HepG2 (cell line): ENCODE data around the gene RPTOR. TPM values are rescaled to one million over a fixed set of nuclear protein-coding genes. Genes with fewer than 3 reads are reported as not detected.

Experiments used
- ATAC-seq: fragments of 200-7000 bp; cut with Tn5 transposase; 3 replicates; pipeline ENCODE4 v1.9.1; 2020; ENCODE audit warnings: mild to moderate bottlenecking, moderate library complexity
- BruUV-seq: library from RNA; stranded (reverse); fragments of 400-500 nt; replicated peaks from 2 replicates; lab custom pipeline; 2021; lab: Mats Ljungman, UMichigan
- CTCF ChIA-PET: fragments of 300-600 bp; formaldehyde crosslinking; extraction: SDS; loops from one replicate; lab custom pipeline; 2021; ENCODE audit warnings: low total read pairs, inconsistent platforms, low intra/inter-chr PET ratio; lab: Yijun Ruan, JAX
- POLR2A ChIA-PET: fragments of 350-600 bp; sonication (Branson Sonifier 250); formaldehyde crosslinking; loops from one replicate; lab custom pipeline; 2020; ENCODE audit warnings: antibody characterized with exemption, inconsistent platforms; lab: Yijun Ruan, JAX
- DNase-seq: peaks from one replicate; pipeline ENCODE4 v3.0.0-alpha.2; 2015; ENCODE audit warnings: low spot score
- FAIRE-seq: peaks from 3 replicates; lab custom pipeline; 2011; peaks lifted over from hg19 to GRCh38; lab: Jason Lieb, UNC
- H2AFZ ChIP-seq: one replicate; pipeline ENCODE4 v1.6.1; 2011; ENCODE audit warnings: low read length, inconsistent platforms
- H3K27ac ChIP-seq: fragments of 300-600 bp; 3 replicates; pipeline ENCODE4 v1.8.0; 2011; ENCODE audit warnings: mixed run types, mild to moderate bottlenecking, mixed read lengths, low read length, inconsistent platforms; ENCODE audit not compliant: insufficient read depth; ENCODE audit errors: extremely low read length
- H3K27me3 ChIP-seq, 2 experiments: fragments of 200-600 bp in 1 of 2; 2 replicates in 1 of 2; 3 replicates in 1 of 2; pipeline versions ENCODE4 v1.6.0 to v1.8.0; 2011; ENCODE audit warnings: low read length in 2 of 2, mild to moderate bottlenecking in 2 of 2, moderate library complexity in 2 of 2, inconsistent platforms in 1 of 2; ENCODE audit not compliant: insufficient read depth in 2 of 2, control insufficient read depth in 1 of 2
- H3K36me3 ChIP-seq, 2 experiments: fragments of 200-600 bp in 1 of 2; replicated peaks in 1 of 2; 2 replicates in 1 of 2; 3 replicates in 1 of 2; pipeline versions ENCODE4 v1.5.1 to v1.8.0; 2011; ENCODE audit warnings: low read length in 2 of 2, inconsistent platforms in 1 of 2; ENCODE audit not compliant: insufficient read depth in 2 of 2, control insufficient read depth in 1 of 2
- H3K4me1 ChIP-seq: 2 replicates; pipeline ENCODE4 v1.5.1; 2012; ENCODE audit warnings: low read length, inconsistent platforms; ENCODE audit not compliant: insufficient read depth
- H3K4me2 ChIP-seq: 2 replicates; pipeline ENCODE4 v1.6.0; 2011; ENCODE audit warnings: low read depth, low read length, inconsistent platforms
- H3K4me3 ChIP-seq, 3 experiments: fragments of 200-600 bp in 1 of 3; sonication (generic), shearing (Covaris generic) in 1 of 3; replicated peaks in 1 of 3; 2 replicates each; pipeline ENCODE4 v1.5.1; 2011 to 2016; ENCODE audit warnings: low read length in 3 of 3, inconsistent platforms in 2 of 3, low read depth in 2 of 3, mild to moderate bottlenecking in 2 of 3, control low read depth in 1 of 3, mixed read lengths in 1 of 3; ENCODE audit not compliant: insufficient read depth in 1 of 3
- H3K79me2 ChIP-seq: one replicate; pipeline ENCODE4 v1.6.1; 2011; ENCODE audit warnings: low read length, inconsistent platforms; ENCODE audit not compliant: insufficient read depth
- H3K9ac ChIP-seq: 2 replicates; pipeline ENCODE4 v1.6.0; 2011; ENCODE audit warnings: mild to moderate bottlenecking, low read depth, low read length, inconsistent platforms; ENCODE audit not compliant: insufficient read depth
- H3K9me3 ChIP-seq: 2 replicates; pipeline ENCODE4 v1.5.1; 2012; ENCODE audit warnings: mild to moderate bottlenecking, low read length
- H4K20me1 ChIP-seq: 2 replicates; pipeline ENCODE4 v1.6.0; 2011; ENCODE audit warnings: inconsistent platforms, mild to moderate bottlenecking, low read length, moderate library complexity; ENCODE audit not compliant: insufficient read depth
- ATF7 ChIP-seq, 2 experiments: fragments of 450-650 bp in 1 of 2; sonication (generic) in 1 of 2; formaldehyde crosslinking in 1 of 2; IDR thresholded peaks; 2 replicates each; pipeline versions ENCODE4 v1.4.0 to v1.6.1; 2016 to 2020; ENCODE audit warnings: antibody characterized with exemption in 1 of 2, mild to moderate bottlenecking in 1 of 2, missing genetic modification reagents in 1 of 2
- EZH2 ChIP-seq: conservative IDR thresholded peaks from 2 replicates; pipeline ENCODE4 v1.6.1; 2012; ENCODE audit warnings: mild to moderate bottlenecking, low read depth, low read length, moderate library complexity
- HDAC2 ChIP-seq: sonication (generic); formaldehyde crosslinking; IDR thresholded peaks from 2 replicates; pipeline ENCODE4 v1.4.0; 2020; ENCODE audit warnings: missing genetic modification reagents
- KLF11 ChIP-seq: IDR thresholded peaks from 2 replicates; pipeline ENCODE4 v1.6.1; 2016; ENCODE audit warnings: missing compliant biosample characterization
- KLF13 ChIP-seq: sonication (generic); formaldehyde crosslinking; IDR thresholded peaks from 2 replicates; pipeline ENCODE4 v1.4.0; 2020; ENCODE audit warnings: mild to moderate bottlenecking, missing genetic modification reagents
- NR2F2 ChIP-seq: IDR thresholded peaks from 2 replicates; pipeline ENCODE4 v1.6.1; 2012; ENCODE audit warnings: low read depth, inconsistent platforms, borderline replicate concordance
- RFXANK ChIP-seq: IDR thresholded peaks from 2 replicates; pipeline ENCODE4 v1.6.1; 2016
- SALL2 ChIP-seq: sonication (generic); formaldehyde crosslinking; IDR thresholded peaks from 2 replicates; pipeline ENCODE4 v1.8.1; 2023; ENCODE audit warnings: mild to moderate bottlenecking, missing genetic modification reagents, inconsistent platforms
- SCMH1 ChIP-seq: sonication (generic); formaldehyde crosslinking; IDR thresholded peaks from 2 replicates; pipeline ENCODE4 v1.9.0; 2021; ENCODE audit warnings: missing genetic modification reagents, mild to moderate bottlenecking, borderline replicate concordance
- TBX2 ChIP-seq: sonication (generic); formaldehyde crosslinking; IDR thresholded peaks from 2 replicates; pipeline ENCODE4 v1.5.0; 2020; ENCODE audit warnings: missing genetic modification reagents, mild to moderate bottlenecking, borderline replicate concordance
- THYN1 ChIP-seq: sonication (generic); formaldehyde crosslinking; IDR thresholded peaks from 2 replicates; pipeline ENCODE4 v1.8.1; 2023; ENCODE audit warnings: low read depth, mild to moderate bottlenecking, moderate library complexity, missing genetic modification reagents, borderline replicate concordance
- ZNF180 ChIP-seq: sonication (generic); formaldehyde crosslinking; IDR thresholded peaks from 2 replicates; pipeline ENCODE4 v1.4.0; 2020; ENCODE audit warnings: low read depth, missing genetic modification reagents, borderline replicate concordance
- ZNF24 ChIP-seq: fragments of 450-650 bp; IDR thresholded peaks from 2 replicates; pipeline ENCODE4 v1.6.1; 2017; ENCODE audit warnings: antibody characterized with exemption, mild to moderate bottlenecking
- ZNF337 ChIP-seq: sonication (generic); formaldehyde crosslinking; IDR thresholded peaks from 2 replicates; pipeline ENCODE4 v1.5.1; 2020; ENCODE audit warnings: missing genetic modification reagents, low read depth, mild to moderate bottlenecking, borderline replicate concordance
- ZNF354B ChIP-seq: sonication (generic); formaldehyde crosslinking; IDR thresholded peaks from 2 replicates; pipeline ENCODE4 v1.8.0; 2022; ENCODE audit warnings: mild to moderate bottlenecking, missing genetic modification reagents
- ZNF460 ChIP-seq: sonication (generic); formaldehyde crosslinking; IDR thresholded peaks from 2 replicates; pipeline ENCODE4 v1.5.1; 2020; ENCODE audit warnings: missing genetic modification reagents, mild to moderate bottlenecking, borderline replicate concordance
- WGBS: methylation state at CpG from one replicate; pipeline ENCODE4 v1.1.6; 2017; ENCODE audit warnings: low lambda C conversion rate; 5-methylcytosine and 5-hydroxymethylcytosine counted together
- in situ Hi-C: cut with HindIII; loops from 2 replicates; pipeline ENCODE4 v1.10.0; 2017; ENCODE audit warnings: low pct_unique_long_range_greater_than_20kb; ENCODE audit not compliant: extremely low pct_ligation_motif_present
- intact Hi-C: fragments of 100-400 bp; cut with micrococcal nuclease; formaldehyde crosslinking; loops from one replicate; pipeline ENCODE4 v1.10.0; 2022; ENCODE audit not compliant: unreplicated experiment
- polyA plus RNA-seq, 8 experiments: library from polyadenylated mRNA; depleted of rRNA in 3 of 8; stranded (reverse) in 7 of 8; unstranded in 1 of 8; fragments of >200 nt; fragmentation: Illumina TruSeq in 4 of 8; extraction: Trizol in 4 of 8; gene quantifications; 2 replicates each; pipeline versions ENCODE4 v1.2.1 to v1.2.3, GENCODE V29; 2011 to 2016; ENCODE audit warnings: low read depth in 4 of 8, missing spikeins in 1 of 8, mixed read lengths in 1 of 8; ENCODE audit not compliant: insufficient read depth in 1 of 8
- total RNA-seq, 5 experiments: library from RNA; depleted of rRNA; stranded (reverse); fragments of >200 nt; fragmentation: Illumina TruSeq; extraction: Trizol; gene quantifications; 2 replicates each; pipeline ENCODE4 v1.2.3, GENCODE V29; 2016; ENCODE audit warnings: low read depth in 1 of 5
- TF ChIP-seq, protein P1 (sequence below): sonication (generic); formaldehyde crosslinking; IDR thresholded peaks from 2 replicates; pipeline ENCODE4 v1.9.0; 2021; ENCODE audit warnings: missing genetic modification reagents, borderline replicate concordance
- TF ChIP-seq, protein P2 (sequence below): sonication (generic); formaldehyde crosslinking; IDR thresholded peaks from 2 replicates; pipeline ENCODE4 v1.5.0; 2020; ENCODE audit warnings: missing genetic modification reagents
- TF ChIP-seq, protein P3 (sequence below): sonication (generic); formaldehyde crosslinking; conservative IDR thresholded peaks from 2 replicates; pipeline ENCODE4 v1.4.0; 2020; ENCODE audit warnings: missing genetic modification reagents
- TF ChIP-seq, protein P4 (sequence below): sonication (generic); formaldehyde crosslinking; IDR thresholded peaks from 2 replicates; pipeline ENCODE4 v1.4.0; 2020; ENCODE audit warnings: missing genetic modification reagents

RPTOR gene
- total and polyA plus RNA-seq, 2 of the 13 experiments (the other 11 are each of a cell fraction or from before 2014, with no cell fraction given): 6.6 to 25.3 TPM

DNA sequence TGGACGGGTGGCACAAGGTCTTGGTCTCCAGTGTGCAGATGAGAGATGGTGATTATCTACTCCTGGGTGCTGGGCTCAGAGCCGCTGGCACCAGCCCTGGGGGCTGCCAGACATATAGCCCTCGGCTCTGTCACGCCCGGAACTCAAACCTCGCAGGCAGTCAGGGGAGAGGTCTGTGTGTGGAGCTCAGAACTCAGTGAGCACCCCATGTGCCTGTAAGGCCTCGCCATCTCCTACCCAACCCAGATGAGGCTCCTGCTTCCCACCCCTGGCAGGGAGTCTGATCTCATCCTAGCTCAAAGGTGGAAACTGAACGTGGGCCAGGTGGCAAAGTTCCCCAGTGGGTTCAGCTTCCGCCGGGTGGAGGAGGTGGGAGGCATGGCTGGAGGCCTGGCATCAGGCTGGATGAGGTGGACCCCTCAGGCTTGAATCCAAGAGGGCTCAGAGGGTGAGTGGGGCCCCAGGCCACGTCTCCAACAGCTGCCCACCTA lies 45.7 kb upstream of the RPTOR start:
- Histone ChIP-seq H3K4me3 (peak overlapping the region in 2 of 3 experiments; percentile 54 to 70; a peak in 4 of 6 replicates), H3K4me2 (peak overlapping the region; percentile 85), H3K36me3 (no peaks in the 10 kb centered on the region), H2AFZ (no peak overlapping the region), H3K79me2 (no peaks in the 10 kb centered on the region), H3K27ac (no peak overlapping the region), H3K9me3 (no peaks in the 10 kb centered on the region), H3K4me1 (peaks cover 36% of the 10 kb centered on the region), H4K20me1 (no peaks in the 10 kb centered on the region), H3K9ac (no peak overlapping the region), H3K27me3 (peaks cover 18 to 64% of the 10 kb centered on the region in 2 experiments; a peak in 4 of 5 replicates)
- no TSS peak for BruUV-seq
- ATAC-seq: peak; percentile 20
- no peak for FAIRE-seq
- ChIA-PET POLR2A (interaction anchor here (0.8 to 4.0 kb wide), 4 partner anchors 34 to 130 kb away, joined by 3 to 35 read pairs (median 4); partner anchors contain the start of gene RPTOR), CTCF (interaction anchor here (1.6 kb wide), 1 partner anchor 76 kb away, joined by 4 read pairs; no protein-coding TSS in a partner anchor)
- WGBS: 17% methylated on average over 3 of the region's 11 CpGs
- in situ Hi-C loops: no loop called here
- DNase-seq: no peak
- intact Hi-C loops: no loop called here
- TF ChIP-seq EZH2 (no peak), KLF11 (no peak), TBX2 (no peak), ZNF460 (CRISPR knock-in tag) (no peak), HDAC2 (CRISPR knock-in tag) (no peak), SCMH1 (no peak), ZNF24 (no peak), ZNF337 (0 out of 2 replicates have a peak, but pooled peaks have one; percentile 52), RFXANK (CRISPR knock-in tag) (no peak), ATF7 (IDR thresholded peaks at IDR 0.05) (no peak), ATF7 (CRISPR knock-in tag; IDR thresholded peaks at IDR 0.05) (no peak), THYN1 (CRISPR knock-in tag) (no peak), KLF13 (CRISPR knock-in tag) (0 out of 2 replicates have a peak, but pooled peaks have one; percentile 3), SALL2 (CRISPR knock-in tag) (0 out of 2 replicates have a peak, but pooled peaks have one; percentile 33), ZNF180 (no peak), NR2F2 (no peak), ZNF354B (CRISPR knock-in tag) (0 out of 2 replicates have a peak, but pooled peaks have one; percentile 57)
- TF ChIP-seq, protein P1, sequence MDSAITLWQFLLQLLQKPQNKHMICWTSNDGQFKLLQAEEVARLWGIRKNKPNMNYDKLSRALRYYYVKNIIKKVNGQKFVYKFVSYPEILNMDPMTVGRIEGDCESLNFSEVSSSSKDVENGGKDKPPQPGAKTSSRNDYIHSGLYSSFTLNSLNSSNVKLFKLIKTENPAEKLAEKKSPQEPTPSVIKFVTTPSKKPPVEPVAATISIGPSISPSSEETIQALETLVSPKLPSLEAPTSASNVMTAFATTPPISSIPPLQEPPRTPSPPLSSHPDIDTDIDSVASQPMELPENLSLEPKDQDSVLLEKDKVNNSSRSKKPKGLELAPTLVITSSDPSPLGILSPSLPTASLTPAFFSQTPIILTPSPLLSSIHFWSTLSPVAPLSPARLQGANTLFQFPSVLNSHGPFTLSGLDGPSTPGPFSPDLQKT (CRISPR knock-in tag): no peak
- TF ChIP-seq, protein P2, sequence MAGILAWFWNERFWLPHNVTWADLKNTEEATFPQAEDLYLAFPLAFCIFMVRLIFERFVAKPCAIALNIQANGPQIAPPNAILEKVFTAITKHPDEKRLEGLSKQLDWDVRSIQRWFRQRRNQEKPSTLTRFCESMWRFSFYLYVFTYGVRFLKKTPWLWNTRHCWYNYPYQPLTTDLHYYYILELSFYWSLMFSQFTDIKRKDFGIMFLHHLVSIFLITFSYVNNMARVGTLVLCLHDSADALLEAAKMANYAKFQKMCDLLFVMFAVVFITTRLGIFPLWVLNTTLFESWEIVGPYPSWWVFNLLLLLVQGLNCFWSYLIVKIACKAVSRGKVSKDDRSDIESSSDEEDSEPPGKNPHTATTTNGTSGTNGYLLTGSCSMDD (CRISPR knock-in tag): 0 out of 2 replicates have a peak, but pooled peaks have one; percentile 35
- TF ChIP-seq, protein P3, sequence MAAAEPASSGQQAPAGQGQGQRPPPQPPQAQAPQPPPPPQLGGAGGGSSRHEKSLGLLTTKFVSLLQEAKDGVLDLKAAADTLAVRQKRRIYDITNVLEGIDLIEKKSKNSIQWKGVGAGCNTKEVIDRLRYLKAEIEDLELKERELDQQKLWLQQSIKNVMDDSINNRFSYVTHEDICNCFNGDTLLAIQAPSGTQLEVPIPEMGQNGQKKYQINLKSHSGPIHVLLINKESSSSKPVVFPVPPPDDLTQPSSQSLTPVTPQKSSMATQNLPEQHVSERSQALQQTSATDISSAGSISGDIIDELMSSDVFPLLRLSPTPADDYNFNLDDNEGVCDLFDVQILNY (CRISPR knock-in tag): no peak
- TF ChIP-seq, protein P4, sequence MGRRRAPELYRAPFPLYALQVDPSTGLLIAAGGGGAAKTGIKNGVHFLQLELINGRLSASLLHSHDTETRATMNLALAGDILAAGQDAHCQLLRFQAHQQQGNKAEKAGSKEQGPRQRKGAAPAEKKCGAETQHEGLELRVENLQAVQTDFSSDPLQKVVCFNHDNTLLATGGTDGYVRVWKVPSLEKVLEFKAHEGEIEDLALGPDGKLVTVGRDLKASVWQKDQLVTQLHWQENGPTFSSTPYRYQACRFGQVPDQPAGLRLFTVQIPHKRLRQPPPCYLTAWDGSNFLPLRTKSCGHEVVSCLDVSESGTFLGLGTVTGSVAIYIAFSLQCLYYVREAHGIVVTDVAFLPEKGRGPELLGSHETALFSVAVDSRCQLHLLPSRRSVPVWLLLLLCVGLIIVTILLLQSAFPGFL (CRISPR knock-in tag): 0 out of 2 replicates have a peak, but pooled peaks have one; percentile 39
